ENCODE results near the gene PTPRN2. TPM values are rescaled to one million over a fixed set of nuclear protein-coding genes. Genes with fewer than 3 reads are reported as not detected.

The PTPRN2 gene
- total RNA-seq, 2 donors from 2014 or later = 0.72 to 0.79 TPM

GRCh38 chr7:157718303-157719007 is 869.2 kb downstream of the PTPRN2 start:
- no peaks in the 10 kb centered on the region for H3K4me1 Mint-ChIP-seq (ENCODE audit: low read depth)
- H3K4me3 Mint-ChIP-seq = no peak overlapping the region
- no peaks in the 10 kb centered on the region for H3K9me3 Mint-ChIP-seq
- no peaks in the 10 kb centered on the region for H3K36me3 Mint-ChIP-seq (ENCODE audit: insufficient read depth in 2 of 2)
- no peak for DNase-seq
- no peak overlapping the region for H3K27ac Mint-ChIP-seq
- peaks cover 4% of the 10 kb centered on the region for H3K27me3 Mint-ChIP-seq (ENCODE audit: low read depth)
- no peak for ATAC-seq (replicated peaks in 1 of 2)

GRCh38 chr7:157717211-157718174 is 870.1 kb downstream of the PTPRN2 start:
- Mint-ChIP-seq H3K4me3 (no peak overlapping the region), H3K27ac (no peak overlapping the region), H3K27me3 (ENCODE audit: low read depth) (peaks cover 6% of the 10 kb centered on the region), H3K36me3 (ENCODE audit: insufficient read depth in 2 of 2) (no peaks in the 10 kb centered on the region), H3K9me3 (no peaks in the 10 kb centered on the region), H3K4me1 (ENCODE audit: low read depth) (no peaks in the 10 kb centered on the region)
- DNase-seq = no peak
- ATAC-seq (replicated peaks in 1 of 2) = no peak

GRCh38 chr7:157715938-157716280 is 871.7 kb downstream of the PTPRN2 start:
- no peak for ATAC-seq (replicated peaks in 1 of 2)
- no peaks in the 10 kb centered on the region for H3K36me3 Mint-ChIP-seq (ENCODE audit: insufficient read depth in 2 of 2)
- no peak overlapping the region for H3K4me3 Mint-ChIP-seq
- H3K9me3 Mint-ChIP-seq = no peaks in the 10 kb centered on the region
- no peaks in the 10 kb centered on the region for H3K4me1 Mint-ChIP-seq (ENCODE audit: low read depth)
- no peak for DNase-seq
- H3K27ac Mint-ChIP-seq = no peak overlapping the region
- peaks cover 6% of the 10 kb centered on the region for H3K27me3 Mint-ChIP-seq (ENCODE audit: low read depth)

GRCh38 chr7:157715071-157715937 is 872.3 kb downstream of the PTPRN2 start:
- Mint-ChIP-seq H3K4me1 (ENCODE audit: low read depth) (no peaks in the 10 kb centered on the region), H3K4me3 (no peak overlapping the region), H3K36me3 (ENCODE audit: insufficient read depth in 2 of 2) (no peaks in the 10 kb centered on the region), H3K9me3 (no peaks in the 10 kb centered on the region), H3K27me3 (ENCODE audit: low read depth) (peaks cover 6% of the 10 kb centered on the region), H3K27ac (no peak overlapping the region)
- no peak for ATAC-seq (replicated peaks in 1 of 2)
- DNase-seq = no peak

GRCh38 chr7:157714166-157715070 is 873.2 kb downstream of the PTPRN2 start:
- ATAC-seq (replicated peaks in 1 of 2) = no peak
- Mint-ChIP-seq H3K27ac (no peak overlapping the region), H3K36me3 (ENCODE audit: insufficient read depth in 2 of 2) (no peaks in the 10 kb centered on the region), H3K27me3 (ENCODE audit: low read depth) (peaks cover 6% of the 10 kb centered on the region), H3K4me3 (no peak overlapping the region), H3K4me1 (ENCODE audit: low read depth) (no peaks in the 10 kb centered on the region), H3K9me3 (no peaks in the 10 kb centered on the region)
- DNase-seq = no peak

GRCh38 chr7:157713591-157713990 is 874.0 kb downstream of the PTPRN2 start:
- Mint-ChIP-seq H3K9me3 (no peaks in the 10 kb centered on the region), H3K4me3 (no peak overlapping the region), H3K27me3 (ENCODE audit: low read depth) (peaks cover 10% of the 10 kb centered on the region), H3K27ac (no peak overlapping the region), H3K4me1 (ENCODE audit: low read depth) (no peaks in the 10 kb centered on the region), H3K36me3 (ENCODE audit: insufficient read depth in 2 of 2) (no peaks in the 10 kb centered on the region)
- DNase-seq (no peak), ATAC-seq (replicated peaks in 1 of 2) (no peak)

GRCh38 chr7:157712666-157713235 is 874.9 kb downstream of the PTPRN2 start:
- H3K27me3 Mint-ChIP-seq (ENCODE audit: low read depth) = peaks cover 10% of the 10 kb centered on the region
- no peak overlapping the region for H3K4me3 Mint-ChIP-seq
- H3K9me3 Mint-ChIP-seq = no peaks in the 10 kb centered on the region
- H3K4me1 Mint-ChIP-seq (ENCODE audit: low read depth) = no peaks in the 10 kb centered on the region
- H3K36me3 Mint-ChIP-seq (ENCODE audit: insufficient read depth in 2 of 2) = no peaks in the 10 kb centered on the region
- no peak overlapping the region for H3K27ac Mint-ChIP-seq
- DNase-seq = no peak
- ATAC-seq (replicated peaks in 1 of 2) = no peak

- H3K4me3 Mint-ChIP-seq = no peak overlapping the region
- no peak overlapping the region for H3K27ac Mint-ChIP-seq
- DNase-seq = no peak
- no peaks in the 10 kb centered on the region for H3K36me3 Mint-ChIP-seq (ENCODE audit: insufficient read depth in 2 of 2)
- H3K9me3 Mint-ChIP-seq = no peaks in the 10 kb centered on the region
- no peak for ATAC-seq (replicated peaks in 1 of 2)
- H3K27me3 Mint-ChIP-seq (ENCODE audit: low read depth) = peaks cover 10% of the 10 kb centered on the region
- no peaks in the 10 kb centered on the region for H3K4me1 Mint-ChIP-seq (ENCODE audit: low read depth)
Measured at GRCh38 chr7:157711353-157711888, 876.2 kb downstream of the PTPRN2 start.

- H3K27ac Mint-ChIP-seq = no peak overlapping the region
- H3K4me3 Mint-ChIP-seq = no peak overlapping the region
- no peaks in the 10 kb centered on the region for H3K4me1 Mint-ChIP-seq (ENCODE audit: low read depth)
- peaks cover 10% of the 10 kb centered on the region for H3K27me3 Mint-ChIP-seq (ENCODE audit: low read depth)
- no peaks in the 10 kb centered on the region for H3K9me3 Mint-ChIP-seq
- DNase-seq (no peak), ATAC-seq (replicated peaks in 1 of 2) (no peak)
- H3K36me3 Mint-ChIP-seq (ENCODE audit: insufficient read depth in 2 of 2) = no peaks in the 10 kb centered on the region
Measured at GRCh38 chr7:157710396-157710795, 877.2 kb downstream of the PTPRN2 start.

- H3K36me3 Mint-ChIP-seq (ENCODE audit: insufficient read depth in 2 of 2) = no peaks in the 10 kb centered on the region
- DNase-seq (no peak), ATAC-seq (replicated peaks in 1 of 2) (no peak)
- H3K27me3 Mint-ChIP-seq (ENCODE audit: low read depth) = peaks cover 10% of the 10 kb centered on the region
- H3K9me3 Mint-ChIP-seq = no peaks in the 10 kb centered on the region
- H3K4me1 Mint-ChIP-seq (ENCODE audit: low read depth) = no peaks in the 10 kb centered on the region
- H3K27ac Mint-ChIP-seq = no peak overlapping the region
- H3K4me3 Mint-ChIP-seq = no peak overlapping the region
Measured at GRCh38 chr7:157709531-157710251, 877.9 kb downstream of the PTPRN2 start.

- DNase-seq = no peak
- Mint-ChIP-seq H3K27ac (no peak overlapping the region), H3K4me3 (no peak overlapping the region), H3K9me3 (no peaks in the 10 kb centered on the region), H3K4me1 (ENCODE audit: low read depth) (no peaks in the 10 kb centered on the region), H3K27me3 (ENCODE audit: low read depth) (peaks cover 10% of the 10 kb centered on the region), H3K36me3 (ENCODE audit: insufficient read depth in 2 of 2) (no peaks in the 10 kb centered on the region)
- no peak for ATAC-seq (replicated peaks in 1 of 2)
Measured at GRCh38 chr7:157708919-157709295, 878.7 kb downstream of the PTPRN2 start.
